ENCODE data around the gene UBE4A.

UBE4A gene

DNA sequence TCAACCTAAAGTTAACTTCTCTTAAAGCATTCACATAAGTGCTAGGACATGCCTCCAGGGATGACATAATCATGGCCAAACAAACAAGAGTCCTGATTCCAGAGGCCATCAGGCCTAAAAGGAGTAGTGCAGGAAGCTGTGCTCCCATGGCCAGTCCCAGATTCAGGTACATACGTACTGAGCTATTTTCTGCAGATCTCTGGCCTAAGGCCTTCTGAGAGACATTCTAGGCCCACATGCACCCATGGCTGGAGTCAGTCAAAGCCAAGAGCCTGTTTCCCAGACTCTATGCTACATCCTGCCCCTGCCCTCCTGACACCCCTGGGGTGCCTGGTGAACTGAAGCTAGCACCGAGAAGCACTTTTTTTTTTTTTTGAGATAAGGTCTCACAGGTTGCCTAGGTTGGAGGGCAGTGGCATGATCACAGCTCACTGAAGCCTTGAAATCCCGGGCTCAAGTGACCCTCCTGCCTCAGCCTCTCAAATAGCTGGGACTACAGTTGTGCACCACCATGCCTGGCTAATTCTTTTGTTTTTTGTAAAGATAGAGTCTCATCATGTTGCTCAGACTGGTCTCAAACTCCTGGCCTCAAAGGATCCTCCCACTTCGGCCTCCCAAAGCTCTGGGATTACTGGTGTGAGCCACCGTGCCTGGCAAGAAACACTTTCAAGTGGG, 17.4 kb upstream of the UBE4A start:
- DNase-seq (ENCODE audit: low read depth): no peak

DNA sequence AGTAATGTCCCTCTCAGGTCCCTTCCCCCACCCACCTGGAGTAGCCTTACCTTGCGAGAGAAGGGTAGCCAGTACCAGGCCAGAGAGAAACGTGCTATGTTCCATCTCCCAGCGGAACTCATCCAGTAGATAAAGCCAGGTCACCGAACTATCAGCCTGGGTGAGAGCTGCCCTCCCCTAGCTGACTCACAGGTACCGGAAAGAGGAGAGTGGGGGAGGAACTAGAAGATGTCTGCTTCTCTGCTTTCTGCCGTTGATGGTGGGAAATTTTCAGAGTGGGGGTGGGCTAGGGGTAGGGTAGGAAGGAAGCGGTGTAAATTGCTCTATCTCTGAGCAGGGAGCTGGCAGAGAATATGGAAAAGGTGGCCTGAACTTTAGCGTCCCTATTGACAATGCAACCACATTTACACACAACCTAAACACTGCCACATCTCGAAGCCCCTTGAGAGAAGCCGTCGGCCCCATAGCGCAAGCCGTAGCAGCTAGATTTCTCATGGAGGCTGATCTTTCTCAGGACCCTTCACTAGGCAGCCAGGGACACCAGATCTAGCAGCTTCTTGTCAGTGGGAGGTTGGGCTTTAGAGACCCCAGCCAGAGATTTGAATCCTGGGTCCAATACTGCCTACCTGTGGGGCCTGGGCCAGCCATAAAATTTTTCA, 16.8 kb upstream of the UBE4A start, which contains the start of gene CD3D:
CD3D (minus strand) TSS at position 203 of the 659 bp plus-strand sequence; CDS start at position 105, 98 bp downstream.
- DNase-seq (ENCODE audit: low read depth): no peak

DNA sequence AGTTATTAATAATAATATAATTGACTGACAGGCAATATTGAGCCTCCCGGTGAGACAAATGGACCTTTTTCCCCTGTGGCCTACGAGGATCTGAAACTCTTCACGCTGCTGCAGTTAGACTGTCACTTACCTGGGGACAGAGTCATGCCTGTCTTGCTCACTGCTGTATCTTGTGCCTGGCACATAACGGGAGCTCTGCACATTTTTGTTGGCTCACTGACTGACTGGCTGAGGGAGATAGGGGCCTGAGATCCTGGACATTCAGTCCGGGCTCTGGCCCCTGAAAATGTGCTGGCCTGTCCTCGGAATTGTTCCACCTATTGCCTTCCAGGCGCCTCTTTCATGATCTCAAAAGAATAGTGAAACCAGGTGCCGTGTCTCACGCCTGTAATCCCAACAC, 16.2 kb upstream of the UBE4A start:
- no peak for DNase-seq (ENCODE audit: low read depth)

DNA sequence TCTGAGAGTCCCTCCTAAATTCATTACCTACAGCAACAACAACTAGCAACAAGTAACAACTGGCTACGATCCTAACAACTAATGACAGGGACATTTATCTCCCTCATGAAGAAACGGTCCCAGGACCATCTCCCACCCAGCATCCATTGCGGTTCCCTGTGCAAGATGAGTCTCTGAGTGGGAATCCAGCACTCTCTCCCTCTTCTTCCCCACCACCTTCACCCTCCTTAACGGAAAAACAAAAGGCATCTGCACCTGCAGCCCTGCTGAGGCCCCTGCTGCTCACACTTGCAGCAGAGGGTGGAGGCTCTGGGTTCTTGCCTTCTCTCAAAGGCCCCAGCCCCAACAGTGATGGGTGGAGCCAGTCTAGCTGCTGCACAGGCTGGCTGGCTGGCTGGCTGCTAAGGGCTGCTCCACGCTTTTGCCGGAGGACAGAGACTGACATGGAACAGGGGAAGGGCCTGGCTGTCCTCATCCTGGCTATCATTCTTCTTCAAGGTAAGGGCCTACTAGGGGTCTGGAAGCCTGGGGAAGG, 15.4 kb upstream of the UBE4A start, which contains the start of gene CD3G:
CD3G (plus strand) TSS at position 364 of the 535 bp plus-strand sequence; CDS start at position 444, 80 bp downstream.
- DNase-seq (ENCODE audit: low read depth): no peak

DNA sequence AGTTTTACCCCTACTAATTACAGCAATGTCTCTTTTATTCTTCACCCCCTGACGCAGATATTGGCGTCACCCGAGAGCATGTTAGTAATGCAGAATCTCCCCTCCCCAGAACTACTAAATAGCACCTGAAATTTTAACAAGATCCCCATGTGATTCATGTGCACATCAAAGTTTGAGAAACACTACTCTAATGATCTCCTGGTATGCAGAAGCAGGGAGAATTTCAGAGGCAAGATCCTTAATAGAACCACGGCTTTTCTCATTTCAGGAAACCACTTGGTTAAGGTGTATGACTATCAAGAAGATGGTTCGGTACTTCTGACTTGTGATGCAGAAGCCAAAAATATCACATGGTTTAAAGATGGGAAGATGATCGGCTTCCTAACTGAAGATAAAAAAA, 9.9 kb upstream of the UBE4A start:
- no peak for DNase-seq (ENCODE audit: low read depth)

DNA sequence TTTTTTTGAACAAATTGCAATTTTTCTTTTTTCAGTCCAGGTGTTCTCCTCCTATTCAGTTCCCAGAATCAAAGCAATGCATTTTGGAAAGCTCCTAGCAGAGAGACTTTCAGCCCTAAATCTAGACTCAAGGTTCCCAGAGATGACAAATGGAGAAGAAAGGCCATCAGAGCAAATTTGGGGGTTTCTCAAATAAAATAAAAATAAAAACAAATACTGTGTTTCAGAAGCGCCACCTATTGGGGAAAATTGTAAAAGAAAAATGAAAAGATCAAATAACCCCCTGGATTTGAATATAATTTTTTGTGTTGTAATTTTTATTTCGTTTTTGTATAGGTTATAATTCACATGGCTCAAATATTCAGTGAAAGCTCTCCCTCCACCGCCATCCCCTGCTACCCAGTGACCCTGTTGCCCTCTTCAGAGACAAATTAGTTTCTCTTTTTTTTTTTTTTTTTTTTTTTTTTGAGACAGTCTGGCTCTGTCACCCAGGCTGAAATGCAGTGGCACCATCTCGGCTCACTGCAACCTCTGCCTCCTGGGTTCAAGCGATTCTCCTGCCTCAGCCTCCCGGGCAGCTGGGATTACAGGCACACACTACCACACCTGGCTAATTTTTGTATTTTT, 6.2 kb upstream of the UBE4A start:
- DNase-seq (ENCODE audit: low read depth): peak; percentile 53

DNA sequence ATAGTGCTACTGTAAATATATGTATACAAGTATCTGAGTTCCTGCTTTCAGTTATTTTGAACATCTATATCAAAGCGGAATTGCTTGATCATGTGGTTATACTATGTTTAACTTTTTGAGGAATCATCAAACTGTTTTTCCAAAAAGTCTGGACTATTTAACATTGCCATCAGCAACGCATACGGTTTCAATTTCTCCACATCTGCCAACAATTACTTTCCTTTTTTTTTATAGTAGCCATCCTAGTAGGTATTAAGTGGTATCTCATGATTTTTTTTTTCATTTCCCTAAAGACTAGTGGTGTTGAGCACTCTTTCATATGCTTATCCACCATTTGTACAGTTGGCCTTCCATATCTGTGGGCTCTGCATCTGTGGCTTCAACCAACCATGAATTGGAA, 1.3 kb upstream of the UBE4A start:
- DNase-seq (ENCODE audit: low read depth): no peak

DNA sequence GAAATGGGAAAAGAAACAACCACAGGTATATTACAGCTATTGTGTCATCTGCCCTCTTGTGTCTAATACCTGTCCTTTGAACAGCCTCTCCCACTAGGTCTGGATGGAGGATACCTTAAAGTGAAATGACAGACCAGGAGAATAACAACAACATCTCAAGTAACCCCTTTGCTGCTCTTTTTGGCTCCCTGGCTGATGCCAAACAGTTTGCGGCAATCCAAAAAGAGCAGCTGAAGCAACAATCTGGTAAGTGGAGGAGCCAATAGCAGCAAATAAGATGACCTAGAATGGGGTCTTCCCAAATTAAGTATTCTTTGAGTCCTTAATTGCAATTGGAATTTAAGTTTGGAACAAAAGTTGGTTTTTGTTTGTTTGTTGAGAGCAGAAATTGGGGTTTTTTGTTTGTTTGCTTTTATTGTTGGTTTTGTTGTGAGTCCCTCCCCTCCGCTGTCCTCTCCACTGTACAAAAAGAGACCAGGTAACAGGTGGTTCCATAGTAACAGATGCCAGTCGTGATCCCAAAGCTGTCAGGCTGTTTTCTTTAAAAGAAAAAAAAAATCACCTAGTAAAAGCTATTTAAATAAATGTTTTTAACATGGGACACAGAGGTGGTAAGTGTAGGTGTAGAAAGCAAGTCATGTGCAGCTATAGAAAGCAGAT, 5.7 kb downstream of the UBE4A start:
- DNase-seq (ENCODE audit: low read depth): no peak

DNA sequence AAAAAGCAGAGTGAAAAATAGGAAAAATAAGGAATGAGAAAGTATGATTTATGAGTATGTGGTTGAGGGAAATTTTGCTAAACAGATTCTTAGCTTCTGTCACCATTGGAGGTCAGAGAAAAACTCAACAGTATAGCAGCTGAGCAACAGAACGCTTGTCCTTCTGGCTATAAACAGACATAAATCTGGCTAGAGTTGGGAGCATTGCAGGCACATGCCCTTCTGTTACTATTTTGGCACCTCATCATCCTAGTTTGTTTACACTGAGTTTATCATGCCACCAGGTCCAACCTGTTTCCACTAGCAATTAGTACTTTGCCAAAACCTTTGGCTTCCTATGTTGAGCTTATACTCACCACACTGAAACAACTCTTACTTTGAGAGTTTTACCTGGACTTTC, 6.9 kb downstream of the UBE4A start:
- DNase-seq (ENCODE audit: low read depth): no peak

DNA sequence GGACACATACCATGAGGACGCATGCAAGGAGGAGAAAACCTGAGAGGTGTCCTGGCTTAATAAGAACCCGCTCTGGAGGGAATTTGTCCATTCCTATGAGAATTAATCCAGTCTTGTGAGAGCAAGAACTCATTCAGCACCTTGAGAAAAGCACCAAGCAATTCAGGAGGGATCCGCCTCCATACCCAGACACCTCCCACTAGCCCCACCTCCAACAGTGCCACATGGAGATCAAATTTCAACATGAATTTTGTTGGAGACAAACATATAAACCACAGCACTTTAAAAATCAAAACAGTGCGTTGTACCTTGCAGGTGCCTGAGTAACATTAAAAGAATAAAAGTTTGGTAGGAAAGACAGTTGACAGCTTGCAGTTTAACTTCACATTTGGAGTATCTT, 11.4 kb downstream of the UBE4A start:
- no peak for DNase-seq (ENCODE audit: low read depth)

DNA sequence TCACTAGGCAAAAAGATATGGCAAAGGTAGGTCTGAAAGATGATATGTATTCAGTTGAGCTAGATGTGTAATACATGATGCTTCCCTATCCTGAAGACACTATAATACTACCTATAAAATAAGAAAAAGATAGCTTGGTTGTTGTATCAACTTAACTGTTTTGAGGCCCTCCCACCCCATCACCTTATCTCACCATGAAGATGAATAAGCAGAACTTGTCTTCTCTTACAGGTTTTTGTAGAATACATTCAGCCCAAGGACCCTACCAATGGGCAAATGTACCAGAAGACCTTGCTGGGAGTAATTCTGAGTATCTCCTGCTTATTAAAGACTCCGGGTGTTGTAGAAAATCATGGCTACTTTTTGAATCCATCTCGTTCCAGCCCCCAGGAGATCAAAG, 13.9 kb downstream of the UBE4A start:
- DNase-seq (ENCODE audit: low read depth): no peak

DNA sequence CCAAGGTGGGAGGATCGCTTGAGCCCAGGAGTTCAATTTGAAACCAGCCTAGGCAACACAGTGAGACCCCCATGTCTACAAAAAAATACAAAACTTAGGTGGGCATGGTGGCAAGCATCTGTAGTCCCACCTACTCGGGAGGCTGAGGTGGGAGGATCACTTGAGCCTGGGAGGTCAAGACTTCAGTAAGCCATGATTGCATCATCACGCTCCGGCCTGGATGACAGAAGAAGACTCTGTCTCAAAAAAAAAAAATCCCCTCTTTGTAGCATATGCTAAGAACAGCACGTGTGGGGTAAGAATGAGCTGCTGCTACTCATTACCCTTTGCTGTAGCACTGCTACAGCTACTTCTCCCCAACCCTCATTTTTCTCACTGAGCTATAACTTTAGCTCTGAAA, 14.5 kb downstream of the UBE4A start:
- no peak for DNase-seq (ENCODE audit: low read depth)

DNA sequence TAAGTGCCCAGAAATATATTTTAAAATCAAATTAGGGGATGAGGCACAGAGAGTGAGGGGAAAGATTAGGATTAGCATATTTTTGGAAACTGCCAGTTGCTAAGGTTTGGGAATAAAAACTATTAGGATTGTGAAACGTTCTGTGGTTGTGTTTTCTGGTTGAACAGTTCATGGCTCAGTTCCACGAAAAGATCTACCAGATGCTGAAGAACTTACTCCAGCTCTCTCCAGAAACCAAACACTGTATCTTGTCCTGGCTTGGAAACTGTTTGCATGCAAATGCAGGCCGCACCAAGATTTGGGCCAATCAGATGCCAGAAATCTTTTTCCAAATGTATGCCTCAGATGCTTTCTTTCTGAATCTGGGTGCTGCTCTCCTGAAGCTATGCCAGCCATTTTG, 15.3 kb downstream of the UBE4A start:
- no peak for DNase-seq (ENCODE audit: low read depth)

DNA sequence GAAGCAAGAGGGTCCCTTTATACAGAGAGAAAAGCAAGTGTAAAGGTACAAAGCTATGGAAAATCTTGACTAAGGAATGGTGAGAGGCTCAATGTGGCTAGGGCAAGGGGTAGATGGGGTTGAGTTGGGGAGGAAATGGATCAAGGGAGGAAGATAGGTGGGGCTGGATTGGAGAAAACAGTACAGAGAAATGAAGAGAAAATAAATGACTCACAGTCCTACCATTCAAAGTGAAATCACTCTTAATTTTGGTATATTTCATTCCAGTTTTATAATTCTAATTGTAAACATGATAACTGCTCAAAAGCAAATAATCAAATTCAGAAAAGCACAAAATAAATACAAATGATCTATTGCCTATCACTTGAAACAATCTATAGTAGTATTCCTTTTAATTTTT, 16.6 kb downstream of the UBE4A start:
- no peak for DNase-seq (ENCODE audit: low read depth)

DNA sequence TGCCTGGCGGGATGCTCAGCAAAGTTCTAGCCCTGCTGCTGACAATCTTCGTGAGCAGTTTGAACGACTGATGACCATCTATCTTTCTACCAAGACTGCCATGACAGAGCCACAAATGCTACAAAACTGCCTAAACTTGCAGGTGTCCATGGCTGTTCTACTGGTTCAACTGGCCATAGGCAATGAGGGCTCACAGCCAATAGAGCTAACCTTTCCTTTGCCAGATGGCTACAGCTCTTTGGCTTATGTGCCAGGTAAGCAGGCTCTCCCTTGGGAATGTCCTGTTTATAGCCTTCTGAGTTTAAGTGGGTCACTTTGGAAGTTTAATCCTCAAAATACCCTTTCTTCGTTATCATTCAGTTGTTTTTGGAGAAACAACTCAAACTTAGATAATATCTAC, 20.1 kb downstream of the UBE4A start:
- no peak for DNase-seq (ENCODE audit: low read depth)

DNA sequence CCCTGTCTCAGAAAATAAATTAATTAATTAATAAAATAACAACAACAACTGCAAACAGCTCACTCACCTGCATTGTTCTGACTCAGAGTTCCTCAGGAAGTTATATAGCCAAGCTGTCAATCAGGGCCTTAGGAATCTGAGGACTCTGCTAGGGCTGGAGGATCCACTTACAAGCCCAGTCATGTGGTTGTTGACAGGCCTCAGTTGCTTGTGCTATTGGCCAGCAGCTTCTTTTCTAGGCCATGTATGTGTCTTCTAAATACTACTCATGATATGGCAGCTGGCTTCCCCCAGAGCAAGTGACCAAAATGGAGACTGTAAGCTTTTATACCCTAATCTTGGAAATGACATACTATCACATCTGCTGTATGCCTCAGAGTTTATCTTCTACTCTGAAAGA, 21.2 kb downstream of the UBE4A start:
- no peak for DNase-seq (ENCODE audit: low read depth)

DNA sequence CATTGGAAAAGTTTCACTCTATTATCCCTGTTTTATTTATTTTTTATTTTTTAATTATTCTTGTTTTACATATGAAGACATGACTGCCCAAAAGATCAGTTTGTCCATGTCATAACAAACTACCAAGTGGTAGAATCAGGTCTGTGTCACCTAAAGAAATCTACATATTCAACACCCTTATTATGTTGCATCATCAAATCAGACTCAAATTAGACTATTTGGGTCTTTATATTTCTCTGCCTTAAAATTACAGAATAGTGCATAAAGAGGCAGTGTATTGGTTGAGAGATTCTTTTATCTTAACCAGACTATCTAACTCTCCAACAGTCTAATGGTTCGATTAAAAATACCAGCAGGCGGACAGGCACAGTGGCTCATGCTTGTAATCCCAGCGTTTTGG, 23.6 kb downstream of the UBE4A start:
- DNase-seq (ENCODE audit: low read depth): no peak

DNA sequence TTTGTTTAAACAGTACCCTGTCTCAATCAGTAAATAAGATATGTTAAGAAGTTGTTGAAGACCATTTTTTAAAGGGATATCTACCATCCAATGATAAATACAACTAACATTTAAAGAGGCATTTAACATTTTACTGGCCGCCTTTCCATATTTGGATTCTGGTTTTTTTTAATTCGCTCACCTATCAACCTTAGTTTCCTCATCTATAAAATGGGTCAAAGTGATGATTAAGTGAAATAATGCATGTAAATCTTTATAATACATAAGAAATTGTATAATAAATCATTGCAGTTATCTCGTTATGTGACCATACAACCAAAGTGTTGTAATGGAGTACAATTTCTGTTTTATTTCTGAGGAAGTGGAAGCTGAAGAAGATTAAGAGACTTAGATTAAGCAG, 24.3 kb downstream of the UBE4A start:
- no peak for DNase-seq (ENCODE audit: low read depth)

DNA sequence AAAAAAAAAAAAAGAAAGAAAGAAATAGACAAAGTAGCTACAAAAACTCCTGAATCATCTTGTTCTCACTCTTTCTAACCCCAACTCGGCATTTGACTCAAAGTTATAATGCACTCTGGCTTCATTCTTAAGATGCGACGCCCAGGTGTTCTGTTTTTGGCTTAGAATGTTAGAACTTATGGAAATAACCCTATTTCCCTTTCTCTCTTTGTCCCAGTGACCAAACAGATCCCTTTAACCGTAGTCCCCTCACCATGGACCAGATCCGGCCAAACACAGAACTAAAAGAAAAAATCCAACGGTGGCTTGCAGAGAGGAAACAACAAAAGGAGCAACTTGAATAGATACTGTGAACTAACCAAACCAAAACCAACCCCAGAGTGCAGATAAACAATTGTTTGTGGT, 36.7 kb downstream of the UBE4A start:
- no peak for DNase-seq (ENCODE audit: low read depth)

DNA sequence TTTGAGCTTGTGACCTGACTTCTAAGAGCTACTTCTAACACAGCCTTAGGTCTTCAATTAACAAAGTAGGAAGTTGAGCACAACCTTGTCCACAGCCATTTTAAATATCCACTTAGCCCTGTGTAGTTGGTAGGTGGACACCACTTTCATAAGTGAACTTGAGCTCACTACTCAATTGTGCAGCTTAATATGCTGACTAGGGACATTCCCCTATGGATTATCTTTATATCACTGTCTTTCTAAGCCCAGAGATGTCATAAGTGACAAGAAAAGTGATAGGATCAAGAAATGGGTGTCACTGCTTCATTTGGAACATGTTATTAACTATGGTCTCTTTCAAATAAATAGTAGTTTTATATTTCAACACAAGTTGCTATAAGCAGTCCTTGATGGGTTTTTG, 38.0 kb downstream of the UBE4A start:
- no peak for DNase-seq (ENCODE audit: low read depth)

DNA sequence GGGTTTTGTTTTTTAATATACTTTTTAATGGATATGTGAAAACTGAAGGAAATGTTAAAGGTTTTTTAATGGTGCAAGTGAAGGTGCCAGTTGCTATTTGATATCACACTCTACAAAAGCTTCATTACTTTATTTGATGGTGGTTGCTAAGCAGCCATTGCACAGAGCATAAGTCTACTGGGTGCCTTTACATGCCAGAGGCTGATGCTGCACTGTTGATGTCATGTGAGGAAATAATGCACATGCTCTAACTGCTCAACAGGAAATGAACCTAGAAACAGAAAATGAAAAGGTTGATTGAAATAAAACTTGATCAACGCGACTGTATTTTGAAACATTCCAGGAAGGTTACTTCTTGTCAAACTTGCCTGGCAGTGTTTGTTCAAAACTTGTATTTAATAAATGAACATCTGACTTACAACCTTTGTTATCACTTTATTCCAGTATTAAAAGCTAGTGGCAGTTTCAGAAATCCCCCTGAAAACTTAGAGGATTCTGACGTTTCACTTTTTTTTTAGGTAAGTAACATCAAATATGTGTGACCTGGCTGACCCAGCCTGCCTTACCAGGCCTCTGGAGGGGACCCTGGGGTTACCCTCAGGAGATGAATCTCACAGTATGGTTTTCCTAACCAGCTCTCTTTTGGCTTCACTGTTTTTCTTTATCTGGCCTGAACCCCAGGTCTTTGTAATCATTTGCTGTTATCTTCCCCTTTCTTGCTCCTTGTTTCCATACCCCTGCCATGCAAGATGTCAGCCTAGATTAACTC, 39.6 kb downstream of the UBE4A start:
- DNase-seq (ENCODE audit: low read depth): peak; percentile 13
